HepG2 (cell line): ENCODE results near the gene ERLIN1. TPM values are rescaled to one million over a fixed set of nuclear protein-coding genes. Genes with fewer than 3 reads are reported as not detected.

Source experiments
- AHR ChIP-seq: IDR thresholded peaks from 2 replicates; pipeline ENCODE4 v1.6.1; 2018; ENCODE audit warnings: missing genetic modification reagents, missing compliant biosample characterization
- ARHGAP35 ChIP-seq: sonication (generic); formaldehyde crosslinking; IDR thresholded peaks from 2 replicates; pipeline ENCODE4 v1.9.0; 2022; ENCODE audit warnings: mild to moderate bottlenecking, inconsistent platforms, moderate library complexity, missing genetic modification reagents, borderline replicate concordance
- CC2D1A ChIP-seq: sonication (generic); formaldehyde crosslinking; IDR thresholded peaks from 2 replicates; pipeline ENCODE4 v1.8.1; 2023; ENCODE audit warnings: mild to moderate bottlenecking, missing genetic modification reagents
- ELF1 ChIP-seq: sonication (generic); formaldehyde crosslinking; IDR thresholded peaks from 2 replicates; pipeline ENCODE4 v1.4.0; 2020; ENCODE audit warnings: missing genetic modification reagents
- GPN1 ChIP-seq: sonication (generic); formaldehyde crosslinking; IDR thresholded peaks from 2 replicates; pipeline ENCODE4 v1.5.1; 2020; ENCODE audit warnings: missing genetic modification reagents, borderline replicate concordance
- HCFC1 ChIP-seq: fragments of 150-350 bp; IDR thresholded peaks from 2 replicates; pipeline ENCODE4 v1.6.1; 2014; ENCODE audit warnings: low read depth, low read length
- HNRNPK ChIP-seq: fragments of 200-400 bp; formaldehyde crosslinking; IDR thresholded peaks from 2 replicates; pipeline ENCODE4 v1.6.1; 2018; ENCODE audit warnings: low read length, low read depth, moderate library complexity, mild to moderate bottlenecking; ENCODE audit not compliant: poor library complexity, severe bottlenecking
- MATR3 ChIP-seq: sonication (generic); formaldehyde crosslinking; IDR thresholded peaks from 2 replicates; pipeline ENCODE4 v1.4.0; 2020; ENCODE audit warnings: missing genetic modification reagents
- MLLT10 ChIP-seq: sonication (generic); formaldehyde crosslinking; IDR thresholded peaks from 2 replicates; pipeline ENCODE4 v1.4.0; 2020; ENCODE audit warnings: missing genetic modification reagents
- MXD3 ChIP-seq: IDR thresholded peaks from 2 replicates; pipeline ENCODE4 v1.6.1; 2016; ENCODE audit warnings: mild to moderate bottlenecking, missing biosample characterization, missing genetic modification reagents
- PBX2 ChIP-seq: IDR thresholded peaks from 2 replicates; pipeline ENCODE4 v1.6.1; 2016; ENCODE audit warnings: control low read depth
- TAF15 ChIP-seq: fragments of 200-400 bp; formaldehyde crosslinking; IDR thresholded peaks from one replicate; pipeline ENCODE4 v1.6.1; 2018; ENCODE audit warnings: mild to moderate bottlenecking, low read depth, low read length; ENCODE audit not compliant: poor library complexity, severe bottlenecking
- TBL1XR1 ChIP-seq: fragments of 150-350 bp; IDR thresholded peaks from 2 replicates; pipeline ENCODE4 v1.6.1; 2014; ENCODE audit warnings: borderline replicate concordance, low read length; ENCODE audit not compliant: partially characterized antibody
- THRA ChIP-seq: sonication (generic); formaldehyde crosslinking; IDR thresholded peaks from 2 replicates; pipeline ENCODE4 v1.4.0; 2020; ENCODE audit warnings: missing genetic modification reagents, borderline replicate concordance
- ZFP82 ChIP-seq: sonication (generic); formaldehyde crosslinking; IDR thresholded peaks from 2 replicates; pipeline ENCODE4 v1.5.1; 2020; ENCODE audit warnings: mild to moderate bottlenecking, missing genetic modification reagents, borderline replicate concordance
- ZNF180 ChIP-seq: sonication (generic); formaldehyde crosslinking; IDR thresholded peaks from 2 replicates; pipeline ENCODE4 v1.4.0; 2020; ENCODE audit warnings: low read depth, missing genetic modification reagents, borderline replicate concordance
- ZNF614 ChIP-seq: IDR thresholded peaks from 2 replicates; pipeline ENCODE4 v1.6.1; 2018; ENCODE audit warnings: missing biosample characterization, missing genetic modification reagents, inconsistent platforms, borderline replicate concordance
- ZNF816 ChIP-seq: sonication (generic); formaldehyde crosslinking; IDR thresholded peaks from 2 replicates; pipeline ENCODE4 v1.8.0; 2022; ENCODE audit warnings: missing genetic modification reagents, mild to moderate bottlenecking, borderline replicate concordance
- ZSCAN30 ChIP-seq: sonication (generic); formaldehyde crosslinking; IDR thresholded peaks from 2 replicates; pipeline ENCODE4 v1.5.0; 2020; ENCODE audit warnings: mild to moderate bottlenecking, missing genetic modification reagents
- polyA plus RNA-seq, 8 experiments: library from polyadenylated mRNA; depleted of rRNA in 3 of 8; stranded (reverse) in 7 of 8; unstranded in 1 of 8; fragments of >200 nt; fragmentation: Illumina TruSeq in 4 of 8; extraction: Trizol in 4 of 8; gene quantifications; 2 replicates each; pipeline versions ENCODE4 v1.2.1 to v1.2.3, GENCODE V29; 2011 to 2016; ENCODE audit warnings: low read depth in 4 of 8, missing spikeins in 1 of 8, mixed read lengths in 1 of 8; ENCODE audit not compliant: insufficient read depth in 1 of 8
- total RNA-seq, 5 experiments: library from RNA; depleted of rRNA; stranded (reverse); fragments of >200 nt; fragmentation: Illumina TruSeq; extraction: Trizol; gene quantifications; 2 replicates each; pipeline ENCODE4 v1.2.3, GENCODE V29; 2016; ENCODE audit warnings: low read depth in 1 of 5
- TF ChIP-seq, protein P1 (sequence below): sonication (generic); formaldehyde crosslinking; IDR thresholded peaks from 2 replicates; pipeline ENCODE4 v1.5.0; 2020; ENCODE audit warnings: missing genetic modification reagents
- TF ChIP-seq, protein P2 (sequence below): conservative IDR thresholded peaks from 2 replicates; pipeline ENCODE4 v1.6.1; 2018; ENCODE audit warnings: missing genetic modification reagents
- TF ChIP-seq, protein P3 (sequence below): sonication (generic); formaldehyde crosslinking; IDR thresholded peaks from 2 replicates; pipeline ENCODE4 v1.4.0; 2020; ENCODE audit warnings: missing genetic modification reagents

ERLIN1 gene
- total and polyA plus RNA-seq, 2 of the 13 experiments (the other 11 are each of a cell fraction or from before 2014, with no cell fraction given) = 56.8 to 69.3 TPM

GRCh38 chr10:100186253-100187212, 704 bp upstream of the ERLIN1 start (continued):
- TF ChIP-seq AHR (peak; percentile 35; the same call in 1 of the 2 replicates), TAF15 (no peak), ZNF816 (CRISPR knock-in tag) (peak; percentile 74; the same call in 1 of the 2 replicates), ZNF614 (CRISPR knock-in tag) (no peak), CC2D1A (CRISPR knock-in tag) (no peak), MATR3 (CRISPR knock-in tag) (no peak), TBL1XR1 (peak; percentile 2), MXD3 (CRISPR knock-in tag) (no peak), HNRNPK (no peak), HCFC1 (0 out of 2 replicates have a peak, but pooled peaks have one; percentile 2), MLLT10 (no peak), ZFP82 (CRISPR knock-in tag) (0 out of 2 replicates have a peak, but pooled peaks have one; percentile 83), ZNF180 (no peak), GPN1 (CRISPR knock-in tag) (no peak), ARHGAP35 (CRISPR knock-in tag) (no peak), ZSCAN30 (CRISPR knock-in tag) (no peak), PBX2 (CRISPR knock-in tag) (no peak), THRA (CRISPR knock-in tag) (no peak), ELF1 (CRISPR knock-in tag) (no peak; the same call in 1 of the 2 replicates)
- TF ChIP-seq, protein P1, sequence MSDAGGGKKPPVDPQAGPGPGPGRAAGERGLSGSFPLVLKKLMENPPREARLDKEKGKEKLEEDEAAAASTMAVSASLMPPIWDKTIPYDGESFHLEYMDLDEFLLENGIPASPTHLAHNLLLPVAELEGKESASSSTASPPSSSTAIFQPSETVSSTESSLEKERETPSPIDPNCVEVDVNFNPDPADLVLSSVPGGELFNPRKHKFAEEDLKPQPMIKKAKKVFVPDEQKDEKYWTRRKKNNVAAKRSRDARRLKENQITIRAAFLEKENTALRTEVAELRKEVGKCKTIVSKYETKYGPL (CRISPR knock-in tag) = no peak; the same call in 1 of the 2 replicates
- TF ChIP-seq, protein P2, sequence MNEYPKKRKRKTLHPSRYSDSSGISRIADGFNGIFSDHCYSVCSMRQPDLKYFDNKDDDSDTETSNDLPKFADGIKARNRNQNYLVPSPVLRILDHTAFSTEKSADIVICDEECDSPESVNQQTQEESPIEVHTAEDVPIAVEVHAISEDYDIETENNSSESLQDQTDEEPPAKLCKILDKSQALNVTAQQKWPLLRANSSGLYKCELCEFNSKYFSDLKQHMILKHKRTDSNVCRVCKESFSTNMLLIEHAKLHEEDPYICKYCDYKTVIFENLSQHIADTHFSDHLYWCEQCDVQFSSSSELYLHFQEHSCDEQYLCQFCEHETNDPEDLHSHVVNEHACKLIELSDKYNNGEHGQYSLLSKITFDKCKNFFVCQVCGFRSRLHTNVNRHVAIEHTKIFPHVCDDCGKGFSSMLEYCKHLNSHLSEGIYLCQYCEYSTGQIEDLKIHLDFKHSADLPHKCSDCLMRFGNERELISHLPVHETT = no peak
- TF ChIP-seq, protein P3, sequence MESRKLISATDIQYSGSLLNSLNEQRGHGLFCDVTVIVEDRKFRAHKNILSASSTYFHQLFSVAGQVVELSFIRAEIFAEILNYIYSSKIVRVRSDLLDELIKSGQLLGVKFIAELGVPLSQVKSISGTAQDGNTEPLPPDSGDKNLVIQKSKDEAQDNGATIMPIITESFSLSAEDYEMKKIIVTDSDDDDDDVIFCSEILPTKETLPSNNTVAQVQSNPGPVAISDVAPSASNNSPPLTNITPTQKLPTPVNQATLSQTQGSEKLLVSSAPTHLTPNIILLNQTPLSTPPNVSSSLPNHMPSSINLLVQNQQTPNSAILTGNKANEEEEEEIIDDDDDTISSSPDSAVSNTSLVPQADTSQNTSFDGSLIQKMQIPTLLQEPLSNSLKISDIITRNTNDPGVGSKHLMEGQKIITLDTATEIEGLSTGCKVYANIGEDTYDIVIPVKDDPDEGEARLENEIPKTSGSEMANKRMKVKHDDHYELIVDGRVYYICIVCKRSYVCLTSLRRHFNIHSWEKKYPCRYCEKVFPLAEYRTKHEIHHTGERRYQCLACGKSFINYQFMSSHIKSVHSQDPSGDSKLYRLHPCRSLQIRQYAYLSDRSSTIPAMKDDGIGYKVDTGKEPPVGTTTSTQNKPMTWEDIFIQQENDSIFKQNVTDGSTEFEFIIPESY (CRISPR knock-in tag) = no peak
